OCI-LY1 (cell line): ENCODE measurements around the gene ACOX1.

Experiments used
- H2AFZ ChIP-seq: fragments of 200-600 bp; sonication (generic), shearing (Covaris generic); 2 replicates; pipeline ENCODE4 v1.6.0; 2014; ENCODE audit warnings: antibody characterized with exemption, mild to moderate bottlenecking, low read length
- H3F3A ChIP-seq: fragments of 200-600 bp; sonication (generic), shearing (Covaris generic); 2 replicates; pipeline ENCODE4 v1.6.0; 2014; ENCODE audit warnings: mild to moderate bottlenecking, antibody characterized with exemption, low read length, moderate library complexity; ENCODE audit not compliant: insufficient read depth
- H3K27ac ChIP-seq: fragments of 200-600 bp; sonication (generic); 2 replicates; pipeline ENCODE4 v1.5.1; 2014; ENCODE audit warnings: low read length, mixed run types, mild to moderate bottlenecking, low read depth; ENCODE audit not compliant: poor library complexity, severe bottlenecking
- H3K27me3 ChIP-seq: fragments of 200-600 bp; sonication (generic); 2 replicates; pipeline ENCODE4 v1.6.0; 2014; ENCODE audit warnings: antibody characterized with exemption, mild to moderate bottlenecking, low read length, moderate library complexity; ENCODE audit not compliant: insufficient read depth
- H3K36me3 ChIP-seq: fragments of 200-600 bp; sonication (generic); 2 replicates; pipeline ENCODE4 v1.6.1; 2014; ENCODE audit warnings: mild to moderate bottlenecking, antibody characterized with exemption, low read length, moderate library complexity, mixed read lengths; ENCODE audit not compliant: insufficient read depth
- H3K4me1 ChIP-seq: fragments of 200-600 bp; sonication (generic); 2 replicates; pipeline ENCODE4 v1.5.1; 2014; ENCODE audit warnings: mild to moderate bottlenecking, low read length, moderate library complexity; ENCODE audit not compliant: insufficient read depth, severe bottlenecking
- H3K4me2 ChIP-seq: fragments of 200-600 bp; sonication (generic), shearing (Covaris generic); 2 replicates; pipeline ENCODE4 v1.6.1; 2014; ENCODE audit warnings: low read length
- H3K4me3 ChIP-seq: fragments of 200-600 bp; sonication (generic); 2 replicates; pipeline ENCODE4 v1.5.1; 2014; ENCODE audit warnings: low read length, low read depth, mild to moderate bottlenecking, mixed read lengths; ENCODE audit not compliant: poor library complexity, severe bottlenecking
- H3K79me2 ChIP-seq: fragments of 200-600 bp; shearing (Covaris generic); 2 replicates; pipeline ENCODE4 v1.6.1; 2016; ENCODE audit warnings: mixed run types, low read length, mixed read lengths; ENCODE audit not compliant: insufficient read depth
- H3K9ac ChIP-seq: fragments of 200-600 bp; sonication (generic), shearing (Covaris generic); 2 replicates; pipeline ENCODE4 v1.6.1; 2014; ENCODE audit warnings: mild to moderate bottlenecking, low read length, mixed read lengths
- H3K9me2 ChIP-seq: fragments of 200-600 bp; sonication (generic), shearing (Covaris generic); 2 replicates; pipeline ENCODE4 v1.6.1; 2014; ENCODE audit warnings: low read depth, mild to moderate bottlenecking, low read length, mixed read lengths
- H3K9me3 ChIP-seq: fragments of 200-600 bp; shearing (Covaris generic); 2 replicates; pipeline ENCODE4 v1.6.1; 2014; ENCODE audit warnings: low read length, mixed read lengths
- H4K20me1 ChIP-seq: fragments of 200-600 bp; sonication (generic), shearing (Covaris generic); 2 replicates; pipeline ENCODE4 v1.6.0; 2016; ENCODE audit warnings: mild to moderate bottlenecking, low read length; ENCODE audit not compliant: insufficient read depth
- EZH2 ChIP-seq: fragments of 200-600 bp; sonication (generic), shearing (Covaris generic); IDR thresholded peaks from 2 replicates; pipeline ENCODE4 v1.8.0; 2017; ENCODE audit warnings: borderline replicate concordance, mixed run types, mild to moderate bottlenecking, antibody characterized with exemption, low read length, moderate library complexity, mixed read lengths
- TF ChIP-seq, protein P1 (sequence below): fragments of 200-600 bp; sonication (generic), shearing (Covaris generic); IDR thresholded peaks from 2 replicates; pipeline ENCODE4 v1.5.1; 2017; ENCODE audit warnings: mild to moderate bottlenecking, antibody characterized with exemption, low read length, moderate library complexity, mixed read lengths

ACOX1 gene

GRCh38 chr17:75922963-75923874 is 55.7 kb downstream of the ACOX1 start:
- no peaks in the 10 kb centered on the region for H4K20me1 ChIP-seq
- H3F3A ChIP-seq: no peaks in the 10 kb centered on the region
- H3K27ac ChIP-seq: no peak overlapping the region
- no peak overlapping the region for H3K4me2 ChIP-seq
- no peak overlapping the region for H3K4me3 ChIP-seq
- H2AFZ ChIP-seq: no peak overlapping the region
- H3K4me1 ChIP-seq: no peaks in the 10 kb centered on the region
- no peaks in the 10 kb centered on the region for H3K9me2 ChIP-seq
- H3K9ac ChIP-seq: no peak overlapping the region
- peaks cover 48% of the 10 kb centered on the region; the same call in 1 of the 2 replicates for H3K36me3 ChIP-seq
- H3K79me2 ChIP-seq: no peaks in the 10 kb centered on the region
- TF ChIP-seq, protein P1, sequence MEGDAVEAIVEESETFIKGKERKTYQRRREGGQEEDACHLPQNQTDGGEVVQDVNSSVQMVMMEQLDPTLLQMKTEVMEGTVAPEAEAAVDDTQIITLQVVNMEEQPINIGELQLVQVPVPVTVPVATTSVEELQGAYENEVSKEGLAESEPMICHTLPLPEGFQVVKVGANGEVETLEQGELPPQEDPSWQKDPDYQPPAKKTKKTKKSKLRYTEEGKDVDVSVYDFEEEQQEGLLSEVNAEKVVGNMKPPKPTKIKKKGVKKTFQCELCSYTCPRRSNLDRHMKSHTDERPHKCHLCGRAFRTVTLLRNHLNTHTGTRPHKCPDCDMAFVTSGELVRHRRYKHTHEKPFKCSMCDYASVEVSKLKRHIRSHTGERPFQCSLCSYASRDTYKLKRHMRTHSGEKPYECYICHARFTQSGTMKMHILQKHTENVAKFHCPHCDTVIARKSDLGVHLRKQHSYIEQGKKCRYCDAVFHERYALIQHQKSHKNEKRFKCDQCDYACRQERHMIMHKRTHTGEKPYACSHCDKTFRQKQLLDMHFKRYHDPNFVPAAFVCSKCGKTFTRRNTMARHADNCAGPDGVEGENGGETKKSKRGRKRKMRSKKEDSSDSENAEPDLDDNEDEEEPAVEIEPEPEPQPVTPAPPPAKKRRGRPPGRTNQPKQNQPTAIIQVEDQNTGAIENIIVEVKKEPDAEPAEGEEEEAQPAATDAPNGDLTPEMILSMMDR: no peak
- no peak for TF ChIP-seq EZH2
- H3K9me3 ChIP-seq: no peaks in the 10 kb centered on the region
- no peaks in the 10 kb centered on the region for H3K27me3 ChIP-seq

GRCh38 chr17:75922173-75922961 is 56.6 kb downstream of the ACOX1 start:
- Histone ChIP-seq H3K4me1 (no peaks in the 10 kb centered on the region), H3K9ac (no peak overlapping the region), H3K36me3 (peaks cover 55% of the 10 kb centered on the region; the same call in 1 of the 2 replicates), H3K9me3 (no peaks in the 10 kb centered on the region), H3K79me2 (no peaks in the 10 kb centered on the region), H4K20me1 (no peaks in the 10 kb centered on the region), H3K27me3 (no peaks in the 10 kb centered on the region), H2AFZ (no peak overlapping the region), H3F3A (no peaks in the 10 kb centered on the region), H3K27ac (no peak overlapping the region), H3K4me2 (no peak overlapping the region), H3K9me2 (no peaks in the 10 kb centered on the region), H3K4me3 (no peak overlapping the region)
- TF ChIP-seq, protein P1: no peak
- TF ChIP-seq EZH2: no peak

DNA sequence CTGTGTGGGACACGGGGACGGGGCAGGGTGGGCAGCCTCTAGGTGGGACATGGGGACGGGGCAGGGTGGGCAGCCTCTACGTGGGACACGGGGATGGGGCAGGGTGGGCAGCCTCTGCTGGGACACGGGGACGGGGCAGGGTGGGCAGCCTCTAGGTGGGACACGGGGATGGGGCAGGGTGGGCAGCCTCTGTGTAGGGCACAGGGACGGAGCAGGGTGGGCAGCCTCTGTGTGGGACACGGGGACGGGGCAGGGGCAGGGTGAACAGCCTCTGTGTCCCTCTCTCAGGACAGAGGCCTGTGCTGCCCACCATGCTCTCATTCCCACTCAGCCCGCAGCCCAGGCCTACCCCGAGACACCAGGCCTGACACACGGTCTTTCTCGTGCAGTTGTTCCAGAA is 57.4 kb downstream of the ACOX1 start:
- H3K9me2 ChIP-seq: no peaks in the 10 kb centered on the region
- no peaks in the 10 kb centered on the region for H3K79me2 ChIP-seq
- H3K4me1 ChIP-seq: no peaks in the 10 kb centered on the region
- H4K20me1 ChIP-seq: no peaks in the 10 kb centered on the region
- TF ChIP-seq, protein P1: no peak
- TF ChIP-seq EZH2: no peak
- no peaks in the 10 kb centered on the region for H3K9me3 ChIP-seq
- no peaks in the 10 kb centered on the region for H3K27me3 ChIP-seq
- H3K9ac ChIP-seq: no peak overlapping the region
- H3K4me3 ChIP-seq: no peak overlapping the region
- no peaks in the 10 kb centered on the region for H3F3A ChIP-seq
- H2AFZ ChIP-seq: no peak overlapping the region
- no peak overlapping the region for H3K27ac ChIP-seq
- H3K36me3 ChIP-seq: peaks cover 51% of the 10 kb centered on the region; the same call in 1 of the 2 replicates
- no peak overlapping the region for H3K4me2 ChIP-seq
